Tibial nerve (tissue), 4 donors: ENCODE measurements around the gene PSENEN. TPM values are rescaled to one million over a fixed set of nuclear protein-coding genes. Genes with fewer than 3 reads are reported as not detected.
A peak's percentile ranks its signal among the peaks of the same experiment; 100 is the strongest.

Experiments used
- DNase-seq, 2 donors: peaks; one replicate each; pipeline ENCODE4 v3.0.0-alpha.2; 2019; ENCODE audit warnings: low spot score in 2 of 2
- H3K27ac ChIP-seq, 4 donors: fragments of 200-600 bp; sonication (generic) in 3 of 4; one replicate each; pipeline ENCODE4 v1.5.1; 2017 to 2019; ENCODE audit warnings: mild to moderate bottlenecking in 1 of 4
- H3K27me3 ChIP-seq, 2 donors: fragments of 200-600 bp; sonication (generic) in 1 of 2; one replicate each; pipeline versions ENCODE4 v1.5.1 to v1.6.0; 2017 to 2019
- H3K36me3 ChIP-seq, 3 donors: fragments of 200-600 bp; sonication (generic); one replicate each; pipeline ENCODE4 v1.5.1; 2018 to 2019
- H3K4me1 ChIP-seq, 4 donors: fragments of 200-600 bp; sonication (generic) in 3 of 4; one replicate each; pipeline ENCODE4 v1.5.1; 2017 to 2019
- H3K4me3 ChIP-seq, 4 donors: fragments of 200-600 bp; sonication (generic) in 3 of 4; one replicate each; pipeline ENCODE4 v1.5.1; 2017 to 2019; ENCODE audit warnings: mild to moderate bottlenecking in 1 of 4, moderate library complexity in 1 of 4
- H3K9me3 ChIP-seq, 4 donors: fragments of 200-600 bp; sonication (generic) in 3 of 4; one replicate each; pipeline ENCODE4 v1.5.1; 2017 to 2019
- CTCF ChIP-seq, 5 experiments: fragments of 200-600 bp in 3 of 5; fragments of 450-650 bp in 2 of 5; sonication (generic) in 3 of 5; IDR thresholded peaks; one replicate each; pipeline ENCODE4 v1.5.1; 2016 to 2019; ENCODE audit warnings: antibody characterized with exemption in 5 of 5, mild to moderate bottlenecking in 3 of 5, moderate library complexity in 2 of 5
- EP300 ChIP-seq, 2 donors: sonication (generic); formaldehyde crosslinking; IDR thresholded peaks; one replicate each; pipeline ENCODE4 v1.6.1; 2017; ENCODE audit warnings: antibody characterized with exemption in 2 of 2, mild to moderate bottlenecking in 1 of 2
- POLR2A ChIP-seq, 2 donors: fragments of 450-650 bp; IDR thresholded peaks; one replicate each; pipeline ENCODE4 v1.6.1; 2017; ENCODE audit warnings: antibody characterized with exemption in 2 of 2, mild to moderate bottlenecking in 2 of 2, moderate library complexity in 2 of 2
- WGBS, 2 donors: methylation state at CpG; one replicate each; pipeline ENCODE4 v1.1.5; 2018; 5-methylcytosine and 5-hydroxymethylcytosine counted together
- total RNA-seq, 4 donors: library from RNA; depleted of rRNA; stranded (reverse); fragments of >200 nt; gene quantifications; one replicate each; pipeline ENCODE4 v1.1.0, GENCODE V29; 2016

Gene PSENEN
- total RNA-seq, 4 donors from 2014 or later = 33.1 to 46.7 (median 40.3) TPM

- Histone ChIP-seq H3K4me1 (peaks cover 0 to 15% (median 13%) of the 10 kb centered on the region in 4 donors), H3K27me3 (no peaks in the 10 kb centered on the region), H3K9me3 (no peaks in the 10 kb centered on the region), H3K4me3 (peak overlapping the region in 1 of 4 donors; percentile 21), H3K27ac (no peak overlapping the region), H3K36me3 (no peaks in the 10 kb centered on the region)
- TF ChIP-seq EP300 (IDR thresholded peaks at IDR 0.05) (no peak), CTCF (IDR thresholded peaks at IDR 0.05) (no peak), POLR2A (IDR thresholded peaks at IDR 0.05) (no peak)
- DNase-seq = no peak
- WGBS, 2 donors = 68 to 77% methylated on average over 2 of the region's 2 CpGs
Measured at GRCh38 chr19:35713506-35713850, 32.0 kb upstream of the PSENEN start.

- no peak for TF ChIP-seq CTCF (IDR thresholded peaks at IDR 0.05)
- no peak for TF ChIP-seq POLR2A (IDR thresholded peaks at IDR 0.05)
- TF ChIP-seq EP300 (IDR thresholded peaks at IDR 0.05) = no peak
- H3K4me3 ChIP-seq = no peak overlapping the region
- WGBS, 2 donors = 82 to 84% methylated on average over 10 to 12 of the region's 12 CpGs
- no peak overlapping the region for H3K27ac ChIP-seq
- no peaks in the 10 kb centered on the region for H3K36me3 ChIP-seq
- DNase-seq = no peak
- H3K27me3 ChIP-seq = no peaks in the 10 kb centered on the region
- H3K4me1 ChIP-seq = peaks cover 0 to 20% (median 17%) of the 10 kb centered on the region in 4 donors
- H3K9me3 ChIP-seq = no peaks in the 10 kb centered on the region
Measured at GRCh38 chr19:35713904-35714495, 31.5 kb upstream of the PSENEN start.

GRCh38 chr19:35714601-35715354 lies 30.7 kb upstream of the PSENEN start:
- Histone ChIP-seq H3K27ac (no peak overlapping the region), H3K9me3 (no peaks in the 10 kb centered on the region), H3K36me3 (peaks cover 0 to 2% (median 0%) of the 10 kb centered on the region in 3 donors), H3K27me3 (no peaks in the 10 kb centered on the region), H3K4me3 (no peak overlapping the region), H3K4me1 (peaks cover 0 to 28% (median 23%) of the 10 kb centered on the region in 4 donors)
- 73 to 79% methylated on average over 14 of the region's 14 CpGs for WGBS, 2 donors
- no peak for DNase-seq
- no peak for TF ChIP-seq EP300 (IDR thresholded peaks at IDR 0.05)
- no peak for TF ChIP-seq POLR2A (IDR thresholded peaks at IDR 0.05)
- TF ChIP-seq CTCF (IDR thresholded peaks at IDR 0.05) = no peak

- peak overlapping the region in 2 of 4 donors; percentile 88 to 94 for H3K27ac ChIP-seq
- H3K4me3 ChIP-seq = peak overlapping the region in 1 of 4 donors; percentile 57
- H3K36me3 ChIP-seq = peaks cover 0 to 9% (median 0%) of the 10 kb centered on the region in 3 donors
- H3K4me1 ChIP-seq = peaks cover 0 to 34% (median 23%) of the 10 kb centered on the region in 4 donors
- DNase-seq = no peak
- H3K27me3 ChIP-seq = no peaks in the 10 kb centered on the region
- no peaks in the 10 kb centered on the region for H3K9me3 ChIP-seq
- 77 to 92% methylated on average over 4 to 6 of the region's 7 CpGs for WGBS, 2 donors
- TF ChIP-seq CTCF (IDR thresholded peaks at IDR 0.05) (no peak), POLR2A (IDR thresholded peaks at IDR 0.05) (no peak), EP300 (IDR thresholded peaks at IDR 0.05) (no peak)
Measured at GRCh38 chr19:35715355-35715809, 30.1 kb upstream of the PSENEN start.
